Measurements from ENCODE around the gene SEC11A. TPM values are rescaled to one million over a fixed set of nuclear protein-coding genes. Genes with fewer than 3 reads are reported as not detected.
"Not testable (repeated sequence)": the region's sequence is repeated elsewhere in the genome, so short reads cannot be mapped to it uniquely, and the experiment has no call there.

Gene SEC11A
- total RNA-seq, 1 donor from 2014 or later = 59.0 TPM

- DNase-seq (ENCODE audit: low spot score) (no peak), ATAC-seq (no peak)
Measured at GRCh38 chr15:84647726-84648125, 68.2 kb downstream of the SEC11A start.

GRCh38 chr15:84645997-84646396 lies 69.9 kb downstream of the SEC11A start:
- ATAC-seq = no peak
- no peak for DNase-seq (ENCODE audit: low spot score)

- DNase-seq (ENCODE audit: low spot score) (no peak), ATAC-seq (no peak)
Measured at GRCh38 chr15:84645496-84645895, 70.4 kb downstream of the SEC11A start.

GRCh38 chr15:84643838-84644237 lies 72.1 kb downstream of the SEC11A start:
- ATAC-seq = no peak
- no peak for DNase-seq (ENCODE audit: low spot score)

- not testable (repeated sequence) for ATAC-seq; DNase-seq (ENCODE audit: low spot score)
Measured at GRCh38 chr15:84642640-84643039, 73.3 kb downstream of the SEC11A start.

GRCh38 chr15:84641871-84642270 lies 74.1 kb downstream of the SEC11A start:
- not testable (repeated sequence) for ATAC-seq; DNase-seq (ENCODE audit: low spot score)

- ATAC-seq = peak; percentile 39
- no peak for DNase-seq (ENCODE audit: low spot score)
Measured at GRCh38 chr15:84638103-84638502, 77.8 kb downstream of the SEC11A start.

- no peak for DNase-seq (ENCODE audit: low spot score)
- ATAC-seq = no peak
Measured at GRCh38 chr15:84634228-84634837, 81.6 kb downstream of the SEC11A start.

GRCh38 chr15:84633311-84634227 lies 82.4 kb downstream of the SEC11A start:
- peak; percentile 79 for DNase-seq (ENCODE audit: low spot score)

GRCh38 chr15:84631706-84632272 lies 84.2 kb downstream of the SEC11A start:
- DNase-seq (ENCODE audit: low spot score) (no peak), ATAC-seq (no peak)

More at GRCh38 chr15:84633311-84634227, 82.4 kb downstream of the SEC11A start:
- ATAC-seq = peak; percentile 77

- no peak for DNase-seq (ENCODE audit: low spot score)
- no peak for ATAC-seq
Measured at GRCh38 chr15:84629033-84629432, 86.9 kb downstream of the SEC11A start.

- DNase-seq (ENCODE audit: low spot score) = no peak
- no peak for ATAC-seq
Measured at GRCh38 chr15:84625123-84625522, 90.8 kb downstream of the SEC11A start.

- ATAC-seq = no peak
Measured at GRCh38 chr15:84624359-84624758, 91.6 kb downstream of the SEC11A start.

GRCh38 chr15:84621358-84621979 lies 94.5 kb downstream of the SEC11A start:
- no peak for ATAC-seq
- DNase-seq (ENCODE audit: low spot score) = no peak

More at GRCh38 chr15:84624359-84624758, 91.6 kb downstream of the SEC11A start:
- DNase-seq (ENCODE audit: low spot score) = no peak

- no peak for DNase-seq (ENCODE audit: low spot score)
- ATAC-seq = no peak
Measured at GRCh38 chr15:84620626-84621025, 95.3 kb downstream of the SEC11A start.

Other genes starting within 250 kb of the SEC11A start
- gene ZSCAN2, start 115.1 kb downstream of the SEC11A start, total RNA-seq = 8.9 TPM
- gene WDR73, start 61.9 kb downstream of the SEC11A start, total RNA-seq = 9.5 TPM
- 0.58 TPM for gene NMB, start 57.9 kb downstream of the SEC11A start, total RNA-seq
- gene ZNF592, start 32.5 kb upstream of the SEC11A start, total RNA-seq = 14.5 TPM
- 2.7 TPM for gene ALPK3, start 101.2 kb upstream of the SEC11A start, total RNA-seq
- gene SLC28A1, start 168.5 kb upstream of the SEC11A start, total RNA-seq = 64.6 TPM